GM12878 (cell line): Measurements from ENCODE around the gene CENPF. TPM values are rescaled to one million over a fixed set of nuclear protein-coding genes. Genes with fewer than 3 reads are reported as not detected.

Experiments used
- ASH2L ChIP-seq: fragments of 300-600, 200-600 bp; sonication (generic); IDR thresholded peaks from 2 replicates; pipeline ENCODE4 v1.6.1; 2017; ENCODE audit warnings: low read depth, mild to moderate bottlenecking, borderline replicate concordance
- ATF7 ChIP-seq: fragments of 450-650 bp; IDR thresholded peaks from 2 replicates; pipeline ENCODE4 v1.6.1; 2016; ENCODE audit warnings: low read depth, mild to moderate bottlenecking
- BCL11A ChIP-seq: IDR thresholded peaks from 2 replicates; pipeline ENCODE4 v1.6.1; 2011; ENCODE audit warnings: low read depth, low read length
- CHD2 ChIP-seq: IDR thresholded peaks from 2 replicates; pipeline ENCODE4 v1.6.1; 2011; ENCODE audit warnings: low read depth, low read length, improper control_type of control experiment, borderline replicate concordance
- EED ChIP-seq: sonication (generic); IDR thresholded peaks from 2 replicates; pipeline ENCODE4 v1.6.1; 2016; ENCODE audit warnings: antibody characterized with exemption, low read depth
- FOXK2 ChIP-seq: fragments of 450-650 bp; IDR thresholded peaks from 2 replicates; pipeline ENCODE4 v1.6.1; 2017; ENCODE audit warnings: mild to moderate bottlenecking, moderate library complexity
- FOXM1 ChIP-seq: IDR thresholded peaks from 2 replicates; pipeline ENCODE4 v1.6.1; 2012; ENCODE audit warnings: low read depth, mild to moderate bottlenecking, inconsistent platforms, low read length, moderate library complexity
- GATAD2B ChIP-seq: fragments of 450-650 bp; conservative IDR thresholded peaks from 2 replicates; pipeline ENCODE4 v1.6.1; 2017; ENCODE audit warnings: low read depth, mild to moderate bottlenecking, moderate library complexity
- IKZF2 ChIP-seq, 2 experiments: fragments of 450-650 bp; IDR thresholded peaks; 2 replicates each; pipeline ENCODE4 v1.6.1; 2017; ENCODE audit warnings: mild to moderate bottlenecking in 2 of 2, moderate library complexity in 2 of 2
- KLF5 ChIP-seq: fragments of 450-650 bp; IDR thresholded peaks from 2 replicates; pipeline ENCODE4 v1.6.1; 2014; ENCODE audit warnings: mild to moderate bottlenecking; ENCODE audit not compliant: partially characterized antibody
- MTA2 ChIP-seq: fragments of 450-650 bp; IDR thresholded peaks from 2 replicates; pipeline ENCODE4 v1.6.1; 2016; ENCODE audit warnings: low read depth, mild to moderate bottlenecking, moderate library complexity
- MTA3 ChIP-seq: IDR thresholded peaks from 2 replicates; pipeline ENCODE4 v1.6.1; 2012; ENCODE audit warnings: low read length, inconsistent platforms, borderline replicate concordance
- MYB ChIP-seq: fragments of 150-350 bp; IDR thresholded peaks from 2 replicates; pipeline ENCODE4 v1.6.1; 2014; ENCODE audit warnings: mild to moderate bottlenecking, low read depth, low read length, borderline replicate concordance
- NR2F1 ChIP-seq: fragments of 450-650 bp; conservative IDR thresholded peaks from 2 replicates; pipeline ENCODE4 v1.6.1; 2017; ENCODE audit warnings: mild to moderate bottlenecking
- PML ChIP-seq: IDR thresholded peaks from 2 replicates; pipeline ENCODE4 v1.6.1; 2012; ENCODE audit warnings: low read length, inconsistent platforms
- RCOR1 ChIP-seq: conservative IDR thresholded peaks from 2 replicates; pipeline ENCODE4 v1.6.1; 2012; ENCODE audit warnings: low read depth, low read length, improper control_type of control experiment
- RELB ChIP-seq: fragments of 450-650 bp; IDR thresholded peaks from 2 replicates; pipeline ENCODE4 v1.6.1; 2017; ENCODE audit warnings: low read depth, mild to moderate bottlenecking, moderate library complexity
- SIX5 ChIP-seq: IDR thresholded peaks from 2 replicates; pipeline ENCODE4 v1.6.1; 2011; ENCODE audit warnings: mild to moderate bottlenecking, low read depth, low read length, moderate library complexity; ENCODE audit not compliant: severe bottlenecking
- SMAD5 ChIP-seq: IDR thresholded peaks from 2 replicates; pipeline ENCODE4 v1.6.1; 2016; ENCODE audit warnings: antibody characterized with exemption, low read depth
- SREBF1 ChIP-seq: IDR thresholded peaks from 2 replicates; pipeline ENCODE4 v1.6.1; 2012; ENCODE audit warnings: mild to moderate bottlenecking, low read length
- SREBF2 ChIP-seq: IDR thresholded peaks from 2 replicates; pipeline ENCODE4 v1.6.1; 2012; ENCODE audit warnings: mild to moderate bottlenecking, low read length
- STAT3 ChIP-seq: IDR thresholded peaks from 2 replicates; pipeline ENCODE4 v1.6.1; 2011; ENCODE audit warnings: low read depth, low read length, improper control_type of control experiment
- TCF7 ChIP-seq: IDR thresholded peaks from 2 replicates; pipeline ENCODE4 v1.6.1; 2014; ENCODE audit warnings: antibody characterized with exemption, borderline replicate concordance
- ZBTB33 ChIP-seq: fragments of 450-650 bp; IDR thresholded peaks from 2 replicates; pipeline ENCODE4 v1.6.1; 2017; ENCODE audit warnings: mild to moderate bottlenecking
- ZBTB4 ChIP-seq: fragments of 450-650 bp; formaldehyde crosslinking; IDR thresholded peaks from 2 replicates; pipeline ENCODE4 v1.4.0; 2022; ENCODE audit warnings: mild to moderate bottlenecking, moderate library complexity
- ZNF217 ChIP-seq: fragments of 450-650 bp; IDR thresholded peaks from 2 replicates; pipeline ENCODE4 v1.6.1; 2017; ENCODE audit warnings: antibody characterized with exemption, mild to moderate bottlenecking
- ZNF384 ChIP-seq: IDR thresholded peaks from 2 replicates; pipeline ENCODE4 v1.6.1; 2012; ENCODE audit warnings: low read depth, mild to moderate bottlenecking, low read length, improper control_type of control experiment, borderline replicate concordance
- ZSCAN29 ChIP-seq: fragments of 450-650 bp; IDR thresholded peaks from 2 replicates; pipeline ENCODE4 v1.6.1; 2017; ENCODE audit warnings: mild to moderate bottlenecking, moderate library complexity
- polyA plus RNA-seq, 11 experiments: library from polyadenylated mRNA; depleted of rRNA in 4 of 11; unstranded in 6 of 11; stranded (reverse) in 5 of 11; fragments of >200 nt; fragmentation: Nextera tagmentation in 4 of 11; fragmentation: Illumina TruSeq in 1 of 11; extraction: Ambion mirVana in 4 of 11; extraction: Trizol in 1 of 11; gene quantifications; 1 replicate in 1 of 11; 2 replicates in 10 of 11; pipeline versions ENCODE4 v1.2.1 to v1.2.3, GENCODE V29; 2011 to 2016; ENCODE audit warnings: inconsistent platforms in 2 of 11, missing spikeins in 2 of 11, low read depth in 1 of 11
- total RNA-seq, 4 experiments: library from RNA; depleted of rRNA in 3 of 4; stranded (reverse); fragments of >200 nt in 3 of 4; fragmentation: Illumina TruSeq in 1 of 4; extraction: Trizol in 1 of 4; gene quantifications; 2 replicates each; pipeline versions ENCODE4 v1.2.1 to v1.2.3, GENCODE V29; 2013 to 2021

Gene CENPF
- total and polyA plus RNA-seq, 10 of the 15 experiments (the other 5 are each of a cell fraction or from before 2014, with no cell fraction given), result 26.0 to 132 (median 70.5) TPM

GRCh38 chr1:214557952-214558735 lies 44.9 kb upstream of the CENPF start (continued):
- peak; percentile 57; the same call in 1 of the 2 replicates for TF ChIP-seq ZNF384
- peak in 1 of 2 experiments; percentile 25; a peak in 1 of 4 replicates for TF ChIP-seq IKZF2 (IDR thresholded peaks at IDR 0.05)
- no peak for TF ChIP-seq KLF5
- no peak for TF ChIP-seq STAT3
- no peak for TF ChIP-seq ZNF217
- no peak for TF ChIP-seq SREBF2
- TF ChIP-seq FOXM1, result no peak
- TF ChIP-seq ZBTB33, result no peak
- TF ChIP-seq MTA3, result no peak
- TF ChIP-seq MYB, result no peak
- no peak for TF ChIP-seq GATAD2B
- no peak for TF ChIP-seq FOXK2
- TF ChIP-seq BCL11A, result no peak
- TF ChIP-seq ATF7, result peak; percentile 8; the same call in 1 of the 2 replicates
- TF ChIP-seq SREBF1, result no peak
- TF ChIP-seq RELB, result no peak
- TF ChIP-seq EED, result no peak
- no peak for TF ChIP-seq SMAD5
- no peak for TF ChIP-seq TCF7
- no peak for TF ChIP-seq ZBTB4
- no peak for TF ChIP-seq ASH2L
- no peak for TF ChIP-seq CHD2
- no peak for TF ChIP-seq RCOR1
- peak; percentile 34; the same call in 1 of the 2 replicates for TF ChIP-seq MTA2
- no peak for TF ChIP-seq SIX5
- TF ChIP-seq NR2F1, result no peak
- no peak for TF ChIP-seq PML
- TF ChIP-seq ZSCAN29, result no peak
